H9 (cell line): ENCODE results near the gene ARID3A. TPM values are rescaled to one million over a fixed set of nuclear protein-coding genes. Genes with fewer than 3 reads are reported as not detected.

Experiments used
- DNase-seq: peaks from one replicate; pipeline ENCODE4 v3.0.0-alpha.2; 2017
- H2AFZ ChIP-seq: one replicate; pipeline ENCODE4 v1.6.1; 2013; ENCODE audit warnings: mild to moderate bottlenecking, low read length, control low read depth, moderate library complexity
- H2AK5ac ChIP-seq: 2 replicates; pipeline ENCODE4 v1.6.1; 2013; ENCODE audit warnings: low read length, control low read depth, mixed read lengths; ENCODE audit not compliant: insufficient read length
- H2BK120ac ChIP-seq: one replicate; pipeline ENCODE4 v1.6.1; 2013; ENCODE audit warnings: low read depth, mild to moderate bottlenecking, low read length, control low read depth, inconsistent platforms; ENCODE audit not compliant: poor library complexity, severe bottlenecking
- H2BK12ac ChIP-seq: 2 replicates; pipeline ENCODE4 v1.6.1; 2013; ENCODE audit warnings: low read length, control low read depth, mixed read lengths, low read depth; ENCODE audit not compliant: insufficient read length
- H2BK15ac ChIP-seq: 2 replicates; pipeline ENCODE4 v1.6.1; 2013; ENCODE audit warnings: low read depth, low read length, control low read depth
- H2BK20ac ChIP-seq: one replicate; pipeline ENCODE4 v1.6.1; 2013; ENCODE audit warnings: low read depth, mild to moderate bottlenecking, low read length, control low read depth, inconsistent platforms; ENCODE audit not compliant: poor library complexity, severe bottlenecking
- H2BK5ac ChIP-seq: 2 replicates; pipeline ENCODE4 v1.6.1; 2013; ENCODE audit warnings: low read length, control low read depth, mixed read lengths; ENCODE audit not compliant: insufficient read length
- H3K14ac ChIP-seq: 2 replicates; pipeline ENCODE4 v1.6.1; 2013; ENCODE audit warnings: low read length, control low read depth; ENCODE audit not compliant: insufficient read depth
- H3K18ac ChIP-seq: 2 replicates; pipeline ENCODE4 v1.6.1; 2013; ENCODE audit warnings: low read depth, mild to moderate bottlenecking, mixed read lengths, low read length, control low read depth; ENCODE audit not compliant: insufficient read length
- H3K23ac ChIP-seq: 2 replicates; pipeline ENCODE4 v1.6.1; 2013; ENCODE audit warnings: low read length, control low read depth, mixed read lengths, low read depth; ENCODE audit not compliant: insufficient read length
- H3K23me2 ChIP-seq: 2 replicates; pipeline ENCODE4 v1.6.1; 2013; ENCODE audit warnings: low read depth, mild to moderate bottlenecking, mixed read lengths, low read length, control low read depth; ENCODE audit not compliant: insufficient read length, poor library complexity, severe bottlenecking
- H3K27ac ChIP-seq: 2 replicates; pipeline ENCODE4 v1.5.1; 2013; ENCODE audit warnings: low read length, control low read depth, mixed read lengths, low read depth; ENCODE audit not compliant: insufficient read length
- H3K27me3 ChIP-seq: 2 replicates; pipeline ENCODE4 v1.6.1; 2013; ENCODE audit warnings: low read length, control low read depth, inconsistent platforms; ENCODE audit not compliant: insufficient read depth
- H3K4ac ChIP-seq: 2 replicates; pipeline ENCODE4 v1.6.1; 2013; ENCODE audit warnings: low read depth, mild to moderate bottlenecking, control low read depth, inconsistent platforms, low read length, moderate library complexity
- H3K4me1 ChIP-seq: 2 replicates; pipeline ENCODE4 v1.6.1; 2013; ENCODE audit warnings: low read length, control low read depth, inconsistent platforms; ENCODE audit not compliant: insufficient read depth
- H3K4me2 ChIP-seq: 2 replicates; pipeline ENCODE4 v1.6.1; 2013; ENCODE audit warnings: low read length, control low read depth, mixed read lengths; ENCODE audit not compliant: insufficient read length, insufficient read depth
- H3K56ac ChIP-seq: 2 replicates; pipeline ENCODE4 v1.6.1; 2013; ENCODE audit warnings: low read depth, mild to moderate bottlenecking, mixed read lengths, low read length, control low read depth; ENCODE audit not compliant: insufficient read length
- H3K79me1 ChIP-seq: 2 replicates; pipeline ENCODE4 v1.6.1; 2013; ENCODE audit warnings: low read depth, mild to moderate bottlenecking, moderate library complexity, low read length, control low read depth, inconsistent platforms; ENCODE audit not compliant: insufficient read depth, poor library complexity, severe bottlenecking
- H3K79me2 ChIP-seq: 2 replicates; pipeline ENCODE4 v1.6.1; 2013; ENCODE audit warnings: low read length, control low read depth, inconsistent platforms; ENCODE audit not compliant: insufficient read depth
- H3K9ac ChIP-seq: 2 replicates; pipeline ENCODE4 v1.6.1; 2013; ENCODE audit warnings: low read length, control low read depth, mixed read lengths; ENCODE audit not compliant: insufficient read length; ENCODE audit errors: extremely low read depth
- H3K9me3 ChIP-seq: one replicate; pipeline ENCODE4 v1.6.1; 2013; ENCODE audit warnings: low read depth, low read length, inconsistent platforms; ENCODE audit not compliant: control insufficient read depth
- H3T11ph ChIP-seq: one replicate; pipeline ENCODE4 v1.6.1; 2013; ENCODE audit warnings: mild to moderate bottlenecking, low read length, control low read depth, inconsistent platforms
- H4K20me1 ChIP-seq: one replicate; pipeline ENCODE4 v1.6.1; 2013; ENCODE audit not compliant: control insufficient read depth, insufficient read length, insufficient read depth
- H4K5ac ChIP-seq: 2 replicates; pipeline ENCODE4 v1.6.1; 2013; ENCODE audit warnings: low read depth, mild to moderate bottlenecking, mixed read lengths, low read length, control low read depth; ENCODE audit not compliant: insufficient read length
- H4K8ac ChIP-seq: replicated peaks from 2 replicates; pipeline ENCODE4 v1.6.1; 2013; ENCODE audit warnings: low read length, control low read depth, mixed read lengths, low read depth; ENCODE audit not compliant: insufficient read length
- H4K91ac ChIP-seq: 2 replicates; pipeline ENCODE4 v1.6.1; 2013; ENCODE audit warnings: low read depth, mild to moderate bottlenecking, moderate library complexity, mixed read lengths, low read length, control low read depth; ENCODE audit not compliant: insufficient read length
- H3K27ac Mint-ChIP-seq, 3 experiments: 2 replicates in 2 of 3; 3 replicates in 1 of 3; pipeline ENCODE4 v1.8.0; 2020 to 2021; ENCODE audit warnings: mixed read lengths in 3 of 3, mild to moderate bottlenecking in 1 of 3, moderate library complexity in 1 of 3
- H3K27me3 Mint-ChIP-seq: 2 replicates; pipeline ENCODE4 v1.8.0; 2021; ENCODE audit warnings: low read depth, mild to moderate bottlenecking, moderate library complexity, mixed read lengths
- H3K36me3 Mint-ChIP-seq, 3 experiments: 2 replicates in 2 of 3; 3 replicates in 1 of 3; pipeline ENCODE4 v1.8.0; 2020 to 2021; ENCODE audit warnings: low read depth in 3 of 3, mixed read lengths in 3 of 3; ENCODE audit not compliant: insufficient read depth in 1 of 3
- H3K4me1 Mint-ChIP-seq, 2 experiments: 2 replicates each; pipeline ENCODE4 v1.8.0; 2020; ENCODE audit warnings: mixed read lengths in 2 of 2
- H3K4me3 Mint-ChIP-seq, 2 experiments: 2 replicates in 1 of 2; 3 replicates in 1 of 2; pipeline ENCODE4 v1.8.0; 2020 to 2021; ENCODE audit warnings: mild to moderate bottlenecking in 2 of 2, mixed read lengths in 2 of 2, moderate library complexity in 1 of 2
- H3K9me3 Mint-ChIP-seq, 2 experiments: 2 replicates in 1 of 2; 3 replicates in 1 of 2; pipeline ENCODE4 v1.8.0; 2020; ENCODE audit warnings: mild to moderate bottlenecking in 2 of 2, mixed read lengths in 2 of 2, moderate library complexity in 1 of 2
- CTCF ChIP-seq: fragments of 200-600 bp; sonication (generic); conservative IDR thresholded peaks from 3 replicates; pipeline ENCODE4 v1.8.0; 2021; ENCODE audit warnings: antibody characterized with exemption, mild to moderate bottlenecking
- WGBS: extraction: QIAGEN DNeasy Blood & Tissue Kit; methylation state at CpG from one replicate; pipeline ENCODE4 v1.1.7; 2013; ENCODE audit warnings: missing lambda C conversion rate, low lambda C conversion rate, mixed read lengths; ENCODE audit not compliant: insufficient read length; ENCODE audit errors: extremely low coverage; 5-methylcytosine and 5-hydroxymethylcytosine counted together
- total RNA-seq: library from RNA; stranded (reverse); gene quantifications from 2 replicates; pipeline ENCODE4 v1.2.1, GENCODE V29; 2021

The ARID3A gene
- total RNA-seq, 1 experiment from 2014 or later = 98.3 TPM

GRCh38 chr19:931860-932647, 6.2 kb downstream of the ARID3A start:
- peak overlapping the region in 1 of 3 experiments; percentile 75; a peak in 2 of 7 replicates for H3K27ac Mint-ChIP-seq
- WGBS = no CpG with 5 or more reads among the region's 32 CpGs
- no peaks in the 10 kb centered on the region for H3K27me3 ChIP-seq
- H3K9me3 ChIP-seq = no peaks in the 10 kb centered on the region
- no peak for TF ChIP-seq CTCF
- H3K23ac ChIP-seq = no peak overlapping the region
- no peak overlapping the region for H2BK120ac ChIP-seq
- H2BK20ac ChIP-seq = no peak overlapping the region
- H4K5ac ChIP-seq = no peak overlapping the region
- H4K8ac ChIP-seq = no peak overlapping the region
- no peaks in the 10 kb centered on the region for H3K23me2 ChIP-seq
- no peaks in the 10 kb centered on the region for H3K27me3 Mint-ChIP-seq
- H2BK12ac ChIP-seq = no peak overlapping the region
- H3K4me2 ChIP-seq = no peak overlapping the region
- no peak for DNase-seq
- no peaks in the 10 kb centered on the region for H4K20me1 ChIP-seq
- no peak overlapping the region for H4K91ac ChIP-seq
- H2AK5ac ChIP-seq = no peak overlapping the region
- no peak overlapping the region for H3K4me3 Mint-ChIP-seq
- no peak overlapping the region for H2BK15ac ChIP-seq
- no peak overlapping the region for H3K14ac ChIP-seq
- H3K4ac ChIP-seq = no peak overlapping the region
- H3K79me2 ChIP-seq = peaks cover 3% of the 10 kb centered on the region; the same call in 1 of the 2 replicates
- no peak overlapping the region for H3K9ac ChIP-seq
- no peak overlapping the region for H2AFZ ChIP-seq
- H3K56ac ChIP-seq = no peak overlapping the region
- peaks cover 8 to 18% of the 10 kb centered on the region in 2 experiments; a peak in 3 of 4 replicates for H3K4me1 Mint-ChIP-seq
- no peak overlapping the region for H3T11ph ChIP-seq
- peaks cover 7 to 49% (median 33%) of the 10 kb centered on the region in 3 experiments for H3K36me3 Mint-ChIP-seq
- H3K4me1 ChIP-seq = no peaks in the 10 kb centered on the region
- H3K18ac ChIP-seq = no peak overlapping the region
- peaks cover 2% of the 10 kb centered on the region for H3K79me1 ChIP-seq
- no peak overlapping the region for H3K27ac ChIP-seq
- no peaks in the 10 kb centered on the region for H3K9me3 Mint-ChIP-seq
- no peak overlapping the region for H2BK5ac ChIP-seq
